Subcutaneous abdominal adipose tissue (tissue), 5 donors: ENCODE data around the gene ELF2.
"Not testable (repeated sequence)": the region's sequence is repeated elsewhere in the genome, so short reads cannot be mapped to it uniquely, and the experiment has no call there.

Experiments
- H3K27ac ChIP-seq: one replicate; pipeline ENCODE4 v1.7.0; 2013; ENCODE audit warnings: low read depth, mild to moderate bottlenecking, inconsistent platforms, low read length, moderate library complexity
- H3K27me3 ChIP-seq, 5 donors: one replicate each; pipeline ENCODE4 v1.7.0; 2013; ENCODE audit warnings: low read length in 5 of 5, inconsistent platforms in 1 of 5; ENCODE audit not compliant: control insufficient read depth in 5 of 5, insufficient read depth in 4 of 5
- H3K36me3 ChIP-seq, 5 donors: one replicate each; pipeline ENCODE4 v1.7.0; 2013; ENCODE audit warnings: low read length in 5 of 5; ENCODE audit not compliant: control insufficient read depth in 5 of 5, insufficient read depth in 5 of 5
- H3K4me1 ChIP-seq, 5 donors: one replicate each; pipeline ENCODE4 v1.7.0; 2013; ENCODE audit warnings: low read length in 5 of 5, mild to moderate bottlenecking in 3 of 5, moderate library complexity in 1 of 5; ENCODE audit not compliant: control insufficient read depth in 5 of 5, insufficient read depth in 5 of 5
- H3K4me3 ChIP-seq, 5 donors: one replicate each; pipeline ENCODE4 v1.7.0; 2013; ENCODE audit warnings: low read length in 5 of 5, low read depth in 1 of 5
- H3K9ac ChIP-seq, 5 donors: one replicate each; pipeline ENCODE4 v1.7.0; 2013; ENCODE audit warnings: low read length in 5 of 5, mild to moderate bottlenecking in 4 of 5, moderate library complexity in 3 of 5
- H3K9me3 ChIP-seq, 5 donors: one replicate each; pipeline ENCODE4 v1.7.0; 2013; ENCODE audit warnings: low read length in 5 of 5; ENCODE audit not compliant: control insufficient read depth in 5 of 5
- donor health status: healthy.
- donor health status: healthy.
- donor health status: healthy.
- donor health status: healthy.
- donor health status: healthy.

ELF2 gene

DNA sequence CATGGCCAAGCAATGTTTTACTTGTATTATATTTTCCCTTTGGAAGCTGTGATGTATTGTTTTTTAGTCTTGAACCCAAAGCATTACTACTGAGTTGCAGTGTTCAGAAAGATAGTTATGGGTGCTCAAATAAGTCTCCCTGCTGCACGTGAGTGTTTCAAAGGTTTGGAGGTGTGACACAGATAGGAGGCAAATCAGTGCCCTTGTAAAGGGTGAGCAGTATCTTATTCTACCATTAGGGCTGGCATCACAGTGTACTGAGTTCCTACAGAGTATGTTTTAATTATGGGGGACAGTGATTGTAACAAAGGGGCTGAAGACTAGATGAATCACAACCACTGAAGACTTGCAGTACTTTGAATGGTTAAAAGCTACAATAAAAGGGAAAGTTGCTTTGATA is 123.1 kb downstream of the ELF2 start:
- no peaks in the 10 kb centered on the region for H3K9me3 ChIP-seq
- H3K4me3 ChIP-seq = no peak overlapping the region
- H3K27me3 ChIP-seq = no peaks in the 10 kb centered on the region
- H3K9ac ChIP-seq = no peak overlapping the region
- peaks cover 8 to 35% (median 21%) of the 10 kb centered on the region in 5 donors for H3K36me3 ChIP-seq
- no peak overlapping the region for H3K27ac ChIP-seq
- peaks cover 0 to 15% (median 3%) of the 10 kb centered on the region in 5 donors for H3K4me1 ChIP-seq

- peak overlapping the region in 1 of 5 donors; percentile 68 for H3K9ac ChIP-seq
- H3K36me3 ChIP-seq = peaks cover 14 to 42% (median 21%) of the 10 kb centered on the region in 5 donors
- H3K9me3 ChIP-seq = no peaks in the 10 kb centered on the region
- H3K27me3 ChIP-seq = no peaks in the 10 kb centered on the region
- peaks cover 0 to 15% (median 3%) of the 10 kb centered on the region in 5 donors for H3K4me1 ChIP-seq
- no peak overlapping the region for H3K4me3 ChIP-seq
- no peak overlapping the region for H3K27ac ChIP-seq
These were observed 126.6 kb downstream of the ELF2 start for GRCh38 chr4:139050446-139050845.

GRCh38 chr4:139048026-139048425 is 129.0 kb downstream of the ELF2 start:
- Histone ChIP-seq H3K9ac (no peak overlapping the region), H3K36me3 (peaks cover 17 to 47% (median 29%) of the 10 kb centered on the region in 5 donors), H3K4me3 (no peak overlapping the region), H3K4me1 (peaks cover 0 to 8% (median 3%) of the 10 kb centered on the region in 5 donors), H3K27me3 (no peaks in the 10 kb centered on the region), H3K27ac (no peak overlapping the region), H3K9me3 (no peaks in the 10 kb centered on the region)

GRCh38 chr4:139044291-139044690 is 132.7 kb downstream of the ELF2 start:
- no peak overlapping the region for H3K4me3 ChIP-seq
- H3K27me3 ChIP-seq = no peaks in the 10 kb centered on the region
- no peak overlapping the region for H3K9ac ChIP-seq
- no peak overlapping the region for H3K27ac ChIP-seq
- H3K4me1 ChIP-seq = peaks cover 0 to 22% (median 0%) of the 10 kb centered on the region in 5 donors
- no peaks in the 10 kb centered on the region for H3K9me3 ChIP-seq
- peaks cover 16 to 50% (median 32%) of the 10 kb centered on the region in 5 donors for H3K36me3 ChIP-seq

DNA sequence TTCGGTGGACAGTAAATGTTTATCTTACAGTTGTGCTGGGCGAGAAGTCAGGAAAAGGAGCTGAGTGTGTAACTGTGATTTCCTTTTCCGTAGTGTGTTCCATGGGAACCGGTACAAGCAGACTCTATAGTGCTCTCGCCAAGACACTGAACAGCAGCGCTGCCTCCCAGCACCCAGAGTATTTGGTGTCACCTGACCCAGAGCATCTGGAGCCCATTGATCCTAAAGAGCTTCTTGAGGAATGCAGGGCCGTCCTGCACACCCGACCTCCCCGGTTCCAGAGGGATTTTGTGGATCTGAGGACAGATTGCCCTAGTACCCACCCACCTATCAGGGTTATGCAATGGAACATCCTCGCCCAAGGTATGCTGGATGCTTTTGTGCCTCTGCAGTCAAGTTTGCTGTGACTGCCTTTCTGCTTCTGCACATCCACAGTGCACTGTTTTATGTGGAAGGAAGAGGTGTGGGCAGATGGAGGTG is 134.0 kb downstream of the ELF2 start:
- peaks cover 0 to 22% (median 0%) of the 10 kb centered on the region in 5 donors for H3K4me1 ChIP-seq
- H3K9me3 ChIP-seq = no peaks in the 10 kb centered on the region
- no peak overlapping the region for H3K9ac ChIP-seq
- peak overlapping the region; percentile 17 for H3K27ac ChIP-seq
- H3K4me3 ChIP-seq = no peak overlapping the region
- peaks cover 13 to 39% (median 28%) of the 10 kb centered on the region in 5 donors for H3K36me3 ChIP-seq
- H3K27me3 ChIP-seq = no peaks in the 10 kb centered on the region

DNA sequence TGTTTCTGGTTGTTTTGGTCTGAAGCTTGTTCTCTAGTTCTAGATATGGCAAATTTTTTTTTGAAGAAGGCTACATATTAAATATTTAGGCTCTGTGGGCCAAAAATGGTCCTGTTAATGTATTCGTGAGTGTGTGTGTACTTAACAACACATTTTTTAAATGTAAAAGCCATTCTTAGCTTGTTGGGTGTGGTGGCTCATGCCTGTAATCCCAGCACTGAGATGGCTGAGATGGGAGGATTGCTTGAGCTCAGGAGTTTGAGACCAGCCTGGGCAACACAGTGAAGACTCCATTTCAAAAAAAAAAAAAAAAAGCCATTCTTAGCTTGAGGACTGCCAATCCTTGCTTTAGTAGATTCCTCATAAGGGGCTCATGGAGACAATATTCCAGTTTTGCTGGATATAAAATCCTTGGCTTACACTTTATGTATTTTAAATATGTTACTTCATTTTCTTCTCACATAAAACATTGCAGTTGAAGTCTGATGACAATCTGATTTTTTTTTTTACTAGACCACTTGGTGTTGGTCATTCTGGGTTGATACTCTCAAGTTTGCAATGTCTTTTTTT is 138.1 kb downstream of the ELF2 start:
- peaks cover 0 to 22% (median 0%) of the 10 kb centered on the region in 5 donors for H3K4me1 ChIP-seq
- H3K27ac ChIP-seq = no peak overlapping the region
- no peak overlapping the region for H3K4me3 ChIP-seq
- no peaks in the 10 kb centered on the region for H3K27me3 ChIP-seq
- H3K36me3 ChIP-seq = peaks cover 4 to 15% (median 11%) of the 10 kb centered on the region in 5 donors
- H3K9ac ChIP-seq = no peak overlapping the region
- H3K9me3 ChIP-seq = no peaks in the 10 kb centered on the region

DNA sequence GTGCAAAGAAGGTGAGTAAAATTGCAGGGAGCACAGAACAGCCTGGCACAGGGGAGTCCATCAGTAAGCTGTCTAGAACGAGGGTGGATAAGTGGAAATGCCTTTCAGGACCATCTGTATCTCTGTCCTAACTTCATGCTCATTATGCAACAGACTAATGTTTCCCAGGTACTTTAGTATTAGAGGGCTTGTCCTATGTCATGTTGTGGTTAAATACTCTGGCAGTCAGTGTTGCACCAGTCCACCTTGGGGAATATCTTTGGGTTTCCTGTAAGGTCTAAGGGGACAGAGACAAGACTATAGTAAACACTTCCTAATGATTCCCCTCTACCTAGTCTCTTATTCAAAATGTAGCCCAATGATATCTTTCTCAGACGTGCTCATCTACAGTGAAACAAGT is 140.1 kb downstream of the ELF2 start:
- peaks cover 0 to 17% (median 8%) of the 10 kb centered on the region in 5 donors for H3K4me1 ChIP-seq
- peaks cover 3 to 8% (median 4%) of the 10 kb centered on the region in 5 donors for H3K36me3 ChIP-seq
- H3K9me3 ChIP-seq = no peaks in the 10 kb centered on the region
- H3K4me3 ChIP-seq = no peak overlapping the region
- H3K27me3 ChIP-seq = no peaks in the 10 kb centered on the region
- H3K27ac ChIP-seq = no peak overlapping the region
- H3K9ac ChIP-seq = no peak overlapping the region

DNA sequence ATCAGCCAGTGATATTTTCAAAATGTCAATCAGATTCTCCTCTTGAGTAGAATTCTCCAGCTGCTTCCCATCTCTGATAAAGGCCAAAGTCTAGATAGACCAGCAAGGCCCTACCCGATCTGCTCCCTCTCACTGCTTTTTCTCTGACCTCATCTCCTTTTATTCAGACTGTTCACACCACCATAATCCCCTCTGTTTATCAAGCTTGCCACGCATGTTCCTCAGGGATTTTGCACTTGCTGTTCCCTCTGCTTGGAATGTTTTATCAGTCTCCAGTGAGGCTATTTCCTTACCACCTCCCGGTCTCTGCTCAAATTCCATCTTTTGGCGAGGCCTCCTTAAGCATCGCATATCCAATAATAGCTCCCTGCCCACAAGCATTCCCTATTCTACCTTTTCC is 141.4 kb downstream of the ELF2 start:
- H3K9ac ChIP-seq = no peak overlapping the region
- H3K36me3 ChIP-seq = peaks cover 3 to 8% (median 4%) of the 10 kb centered on the region in 5 donors
- H3K9me3 ChIP-seq = no peaks in the 10 kb centered on the region
- no peak overlapping the region for H3K4me3 ChIP-seq
- no peaks in the 10 kb centered on the region for H3K27me3 ChIP-seq
- H3K4me1 ChIP-seq = peaks cover 0 to 13% (median 8%) of the 10 kb centered on the region in 5 donors
- no peak overlapping the region for H3K27ac ChIP-seq

- H3K27me3 ChIP-seq = no peaks in the 10 kb centered on the region
- H3K9ac ChIP-seq = no peak overlapping the region
- peaks cover 0 to 7% (median 4%) of the 10 kb centered on the region in 5 donors for H3K36me3 ChIP-seq
- peaks cover 3 to 33% (median 22%) of the 10 kb centered on the region in 5 donors for H3K4me1 ChIP-seq
- H3K4me3 ChIP-seq = no peak overlapping the region
- H3K27ac ChIP-seq = no peak overlapping the region
- H3K9me3 ChIP-seq = no peaks in the 10 kb centered on the region
These were observed 146.3 kb downstream of the ELF2 start for GRCh38 chr4:139030614-139031235.

GRCh38 chr4:139029866-139030363 is 147.1 kb downstream of the ELF2 start:
- H3K9me3 ChIP-seq, H3K9ac ChIP-seq, H3K27ac ChIP-seq, H3K4me3 ChIP-seq, H3K36me3 ChIP-seq, H3K27me3 ChIP-seq: not testable (repeated sequence)
- H3K4me1 ChIP-seq = peaks cover 3 to 35% (median 23%) of the 10 kb centered on the region in 5 donors
